Tibial artery (tissue), 4 donors: ENCODE measurements around the gene CHTF8.
"Not testable (repeated sequence)": the region's sequence is repeated elsewhere in the genome, so short reads cannot be mapped to it uniquely, and the experiment has no call there.

Experiments used
- DNase-seq, 2 donors: peaks; one replicate each; pipeline ENCODE4 v3.0.0-alpha.2; 2019
- H3K27ac ChIP-seq, 2 donors: fragments of 200-600 bp; sonication (generic) in 1 of 2; 1 replicate in 1 of 2; 2 replicates in 1 of 2; pipeline ENCODE4 v1.5.1; 2018 to 2019; ENCODE audit warnings: mild to moderate bottlenecking in 1 of 2
- H3K27me3 ChIP-seq, 2 donors: fragments of 200-600 bp; sonication (generic) in 1 of 2; one replicate each; pipeline versions ENCODE4 v1.5.1 to v1.6.0; 2016 to 2019
- H3K36me3 ChIP-seq, 3 donors: fragments of 200-600 bp; sonication (generic) in 2 of 3; one replicate each; pipeline ENCODE4 v1.5.1; 2016 to 2019; ENCODE audit warnings: mild to moderate bottlenecking in 2 of 3
- H3K4me1 ChIP-seq, 4 donors: fragments of 200-600 bp; sonication (generic) in 2 of 4; 1 replicate in 3 of 4; 2 replicates in 1 of 4; pipeline ENCODE4 v1.5.1; 2016 to 2019
- H3K4me3 ChIP-seq, 2 donors: fragments of 200-600 bp; sonication (generic) in 1 of 2; 1 replicate in 1 of 2; 2 replicates in 1 of 2; pipeline ENCODE4 v1.5.1; 2018 to 2019; ENCODE audit warnings: mild to moderate bottlenecking in 2 of 2
- H3K9me3 ChIP-seq, 3 donors: fragments of 200-600 bp; sonication (generic) in 1 of 3; one replicate each; pipeline ENCODE4 v1.5.1; 2016 to 2019
- intact Hi-C: fragments of 100-400 bp; cut with DNase I; formaldehyde crosslinking; loops from one replicate; pipeline ENCODE4 v1.15.0; 2023; ENCODE audit warnings: low total_unique reads
- TF ChIP-seq, protein P1 (sequence below), 2 experiments: fragments of 200-600 bp in 1 of 2; fragments of 450-650 bp in 1 of 2; IDR thresholded peaks; one replicate each; pipeline ENCODE4 v1.5.1; 2017 to 2019; ENCODE audit warnings: antibody characterized with exemption in 2 of 2, mild to moderate bottlenecking in 1 of 2, moderate library complexity in 1 of 2

The CHTF8 gene

DNA sequence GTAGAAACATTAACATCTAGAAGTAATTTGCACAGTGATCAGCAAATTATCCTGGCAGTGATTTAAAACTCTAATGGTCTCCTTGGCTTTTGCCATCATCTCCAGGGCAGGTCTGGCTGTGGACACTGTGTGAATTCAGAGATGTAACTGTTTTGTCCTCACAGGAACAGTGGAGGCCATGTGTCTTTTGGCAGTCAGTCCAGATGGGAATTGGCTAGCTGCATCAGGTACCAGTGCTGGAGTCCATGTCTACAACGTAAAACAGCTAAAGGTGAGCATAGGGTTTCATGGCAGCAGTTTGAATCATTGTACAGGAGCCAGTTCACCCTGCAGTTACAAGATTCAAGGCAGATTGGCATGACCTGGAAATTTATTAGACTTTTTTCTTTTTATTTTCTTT is 27.8 kb upstream of the CHTF8 start:
- Histone ChIP-seq H3K36me3 (peaks cover 15 to 90% (median 53%) of the 10 kb centered on the region in 3 donors), H3K27me3 (no peaks in the 10 kb centered on the region), H3K9me3 (no peaks in the 10 kb centered on the region), H3K27ac (no peak overlapping the region), H3K4me1 (no peaks in the 10 kb centered on the region), H3K4me3 (no peak overlapping the region)
- no peak for DNase-seq
- TF ChIP-seq, protein P1, sequence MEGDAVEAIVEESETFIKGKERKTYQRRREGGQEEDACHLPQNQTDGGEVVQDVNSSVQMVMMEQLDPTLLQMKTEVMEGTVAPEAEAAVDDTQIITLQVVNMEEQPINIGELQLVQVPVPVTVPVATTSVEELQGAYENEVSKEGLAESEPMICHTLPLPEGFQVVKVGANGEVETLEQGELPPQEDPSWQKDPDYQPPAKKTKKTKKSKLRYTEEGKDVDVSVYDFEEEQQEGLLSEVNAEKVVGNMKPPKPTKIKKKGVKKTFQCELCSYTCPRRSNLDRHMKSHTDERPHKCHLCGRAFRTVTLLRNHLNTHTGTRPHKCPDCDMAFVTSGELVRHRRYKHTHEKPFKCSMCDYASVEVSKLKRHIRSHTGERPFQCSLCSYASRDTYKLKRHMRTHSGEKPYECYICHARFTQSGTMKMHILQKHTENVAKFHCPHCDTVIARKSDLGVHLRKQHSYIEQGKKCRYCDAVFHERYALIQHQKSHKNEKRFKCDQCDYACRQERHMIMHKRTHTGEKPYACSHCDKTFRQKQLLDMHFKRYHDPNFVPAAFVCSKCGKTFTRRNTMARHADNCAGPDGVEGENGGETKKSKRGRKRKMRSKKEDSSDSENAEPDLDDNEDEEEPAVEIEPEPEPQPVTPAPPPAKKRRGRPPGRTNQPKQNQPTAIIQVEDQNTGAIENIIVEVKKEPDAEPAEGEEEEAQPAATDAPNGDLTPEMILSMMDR (IDR thresholded peaks at IDR 0.05), result no peak
- intact Hi-C loops, result no loop called here

DNA sequence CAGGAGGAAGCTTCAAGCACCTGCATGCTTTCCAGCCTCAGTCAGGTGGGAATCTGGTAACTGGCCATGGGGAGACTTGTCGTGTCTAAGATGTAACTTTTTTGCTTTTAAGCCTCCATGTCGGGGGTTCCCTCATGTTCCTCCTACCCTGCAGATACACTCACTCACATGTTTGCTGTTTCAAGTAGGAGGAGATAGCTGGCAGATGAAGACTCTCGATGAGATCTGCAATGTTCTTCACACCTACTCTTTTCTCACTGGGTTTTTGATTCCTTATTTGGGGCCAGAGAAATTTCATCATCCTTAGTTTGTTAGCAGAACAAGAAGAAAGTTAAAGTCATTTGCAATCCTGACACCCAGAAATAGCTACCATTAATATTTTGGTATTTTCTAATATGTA is 24.8 kb upstream of the CHTF8 start:
- Histone ChIP-seq H3K4me1 (no peaks in the 10 kb centered on the region), H3K27ac (no peak overlapping the region), H3K9me3 (no peaks in the 10 kb centered on the region), H3K27me3 (no peaks in the 10 kb centered on the region), H3K4me3 (no peak overlapping the region), H3K36me3 (peaks cover 33 to 94% (median 63%) of the 10 kb centered on the region in 3 donors)
- TF ChIP-seq, protein P1 (IDR thresholded peaks at IDR 0.05), result no peak
- intact Hi-C loops, result no loop called here
- DNase-seq, result no peak

DNA sequence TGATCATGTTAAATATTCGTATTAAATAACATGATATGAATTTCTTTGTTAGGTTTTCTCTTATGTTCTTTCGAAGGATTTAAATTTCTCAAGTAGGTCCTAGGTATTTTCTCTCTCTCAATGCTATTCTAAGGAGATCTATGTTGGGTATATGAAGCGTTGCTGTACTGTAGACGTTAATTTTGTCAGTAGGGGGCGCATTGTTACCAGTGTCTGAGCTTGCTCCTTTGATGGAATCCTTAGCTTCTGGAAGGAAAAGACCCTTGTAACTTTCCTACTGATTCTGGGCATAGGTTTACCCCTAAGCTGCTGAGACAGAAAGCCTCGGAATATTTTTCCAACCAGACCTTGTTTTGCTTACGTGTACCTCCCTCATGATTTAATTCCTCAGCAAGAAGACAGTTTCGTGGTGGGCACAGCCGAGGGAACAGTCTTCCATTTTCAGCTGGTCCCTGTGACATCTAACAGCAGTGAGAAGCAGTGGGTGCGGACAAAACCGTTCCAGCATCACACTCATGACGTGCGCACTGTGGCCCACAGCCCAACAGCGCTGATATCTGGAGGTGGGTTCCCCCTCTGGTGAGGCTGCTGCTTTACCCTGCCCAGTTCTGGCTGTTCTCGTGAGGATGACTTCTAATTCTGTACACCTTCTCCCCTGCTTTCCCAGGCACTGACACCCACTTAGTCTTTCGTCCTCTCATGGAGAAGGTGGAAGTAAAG is 17.9 kb upstream of the CHTF8 start:
- no peaks in the 10 kb centered on the region for H3K27me3 ChIP-seq
- no peak overlapping the region for H3K27ac ChIP-seq
- H3K4me1 ChIP-seq, result peaks cover 0 to 3% (median 0%) of the 10 kb centered on the region in 4 donors
- no peak overlapping the region for H3K4me3 ChIP-seq
- DNase-seq, result peak in 1 of 2 donors; percentile 54
- intact Hi-C loops, result no loop called here
- H3K9me3 ChIP-seq, result no peaks in the 10 kb centered on the region
- peaks cover 35 to 92% (median 37%) of the 10 kb centered on the region in 3 donors for H3K36me3 ChIP-seq
- TF ChIP-seq, protein P1 (IDR thresholded peaks at IDR 0.05), result peak; percentile 70 to 86

DNA sequence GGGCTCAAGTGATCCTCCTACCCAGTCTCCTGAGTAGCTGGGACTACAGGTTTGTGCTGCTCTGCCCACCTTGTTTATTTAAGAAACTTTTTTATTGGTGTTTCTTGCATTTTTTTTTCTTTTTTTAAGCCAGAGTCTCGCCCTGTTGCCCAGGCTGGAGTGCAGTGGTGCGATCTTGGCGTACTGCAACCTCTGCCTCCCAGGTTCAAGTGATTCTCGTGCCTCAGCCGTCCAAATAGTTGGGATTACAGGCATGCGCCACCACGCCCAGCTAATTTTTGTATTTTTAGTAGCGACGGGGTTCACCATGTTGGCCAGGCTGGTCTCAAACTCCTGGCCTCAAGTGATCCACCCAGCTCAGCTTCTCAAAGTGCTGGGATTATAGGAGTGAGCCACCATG is 17.2 kb upstream of the CHTF8 start:
- not testable (repeated sequence) for H3K4me1 ChIP-seq, H3K9me3 ChIP-seq, H3K27ac ChIP-seq, DNase-seq, H3K4me3 ChIP-seq, H3K27me3 ChIP-seq
- intact Hi-C loops, result loop anchor here (2.0 kb wide), 1 partner anchor 137 kb away; no protein-coding TSS in a partner anchor
- H3K36me3 ChIP-seq, result peaks cover 33 to 92% (median 36%) of the 10 kb centered on the region in 3 donors

DNA sequence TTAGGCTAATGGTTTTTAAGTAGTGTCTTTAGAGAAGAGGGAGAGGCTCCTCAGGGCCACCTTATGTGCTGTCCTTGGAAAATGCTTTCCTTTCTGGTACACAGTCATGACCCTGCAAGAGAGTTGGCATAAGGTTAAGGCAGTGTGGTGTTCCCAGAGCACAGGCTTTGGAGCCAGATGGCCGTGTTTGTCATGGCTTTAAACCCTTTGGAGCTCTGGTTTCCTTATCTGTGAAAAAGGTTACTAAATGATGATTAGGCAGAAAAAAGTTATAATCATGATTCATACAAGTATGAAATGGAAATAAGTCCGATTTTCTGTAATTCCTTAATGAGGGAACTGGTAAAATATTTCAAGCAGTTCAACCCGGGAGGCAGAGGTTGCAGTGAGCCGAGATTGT is 13.3 kb upstream of the CHTF8 start:
- peak overlapping the region in 1 of 2 donors; percentile 28 for H3K27ac ChIP-seq
- TF ChIP-seq, protein P1 (IDR thresholded peaks at IDR 0.05), result no peak
- intact Hi-C loops, result no loop called here
- H3K4me1 ChIP-seq, result peaks cover 0 to 5% (median 0%) of the 10 kb centered on the region in 4 donors
- H3K27me3 ChIP-seq, result no peaks in the 10 kb centered on the region
- no peak for DNase-seq
- no peaks in the 10 kb centered on the region for H3K9me3 ChIP-seq
- H3K4me3 ChIP-seq, result no peak overlapping the region
- H3K36me3 ChIP-seq, result peaks cover 10 to 92% (median 46%) of the 10 kb centered on the region in 3 donors

DNA sequence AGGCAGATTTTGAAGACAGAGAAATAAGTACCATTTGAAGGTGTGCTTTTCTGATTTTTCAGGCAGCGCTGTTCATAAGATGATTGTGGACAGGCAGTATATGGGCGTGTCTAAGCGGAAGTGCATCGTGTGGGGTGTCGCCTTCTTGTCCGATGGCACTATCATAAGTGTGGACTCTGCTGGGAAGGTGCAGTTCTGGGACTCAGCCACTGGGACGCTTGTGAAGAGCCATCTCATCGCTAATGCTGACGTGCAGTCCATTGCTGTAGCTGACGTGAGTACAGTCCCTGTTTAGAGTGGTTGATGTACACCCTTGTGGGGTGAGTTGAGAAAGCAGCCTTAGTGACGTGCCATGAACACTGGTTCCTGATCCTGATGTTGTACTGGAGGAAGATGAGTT is 10.7 kb upstream of the CHTF8 start:
- Histone ChIP-seq H3K9me3 (no peaks in the 10 kb centered on the region), H3K36me3 (peaks cover 19 to 99% (median 60%) of the 10 kb centered on the region in 3 donors), H3K4me1 (peaks cover 0 to 5% (median 0%) of the 10 kb centered on the region in 4 donors), H3K27ac (no peak overlapping the region), H3K4me3 (no peak overlapping the region), H3K27me3 (no peaks in the 10 kb centered on the region)
- TF ChIP-seq, protein P1 (IDR thresholded peaks at IDR 0.05), result no peak
- DNase-seq, result no peak
- intact Hi-C loops, result no loop called here
